GM19324 (cell line): ENCODE measurements around the gene GPR171.
"Not testable (repeated sequence)": the region's sequence is repeated elsewhere in the genome, so short reads cannot be mapped to it uniquely, and the experiment has no call there.

ENCODE experiments used
- ATAC-seq: cut with Tn5 transposase; IDR thresholded peaks from one replicate; pipeline ENCODE4 v1.9.1; 2021; ENCODE audit warnings: mild to moderate bottlenecking, moderate library complexity; ENCODE audit not compliant: unreplicated experiment, low FRiP score

The GPR171 gene

DNA sequence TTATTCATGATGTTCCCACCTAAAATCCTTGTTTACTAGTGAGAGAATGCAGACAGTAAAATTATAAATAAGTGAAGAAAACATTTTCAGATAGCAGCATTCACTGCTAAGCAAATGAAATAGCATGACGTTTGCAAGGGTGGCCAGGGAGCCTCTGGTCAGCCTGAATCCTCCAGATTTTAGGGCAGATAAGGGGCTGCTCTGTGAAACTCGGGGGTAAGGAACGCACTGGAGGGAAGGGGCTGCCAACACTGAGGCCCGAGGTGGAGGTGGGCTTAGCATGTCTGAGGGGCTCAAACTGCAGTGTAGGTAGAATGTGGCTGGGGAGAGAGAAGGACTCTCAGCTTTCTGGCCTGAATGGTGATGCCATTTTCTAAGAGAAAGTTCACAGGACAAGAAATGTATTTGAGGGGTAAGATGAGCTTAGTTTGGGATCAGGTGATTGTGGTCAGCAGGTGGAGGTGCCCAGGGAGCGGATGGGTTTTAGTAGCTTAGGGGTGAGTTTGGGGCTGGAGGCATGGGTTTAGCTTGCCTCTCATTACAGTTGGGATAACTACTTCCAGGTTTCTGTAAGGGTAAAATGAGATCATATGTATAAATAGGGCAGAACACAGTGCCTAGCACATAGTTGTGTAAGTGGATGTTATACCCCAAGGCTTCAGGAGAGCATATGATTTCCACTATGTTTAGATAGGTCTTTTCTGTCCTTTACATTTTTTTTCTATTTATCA is 20.5 kb downstream of the GPR171 start:
- no peak for ATAC-seq

DNA sequence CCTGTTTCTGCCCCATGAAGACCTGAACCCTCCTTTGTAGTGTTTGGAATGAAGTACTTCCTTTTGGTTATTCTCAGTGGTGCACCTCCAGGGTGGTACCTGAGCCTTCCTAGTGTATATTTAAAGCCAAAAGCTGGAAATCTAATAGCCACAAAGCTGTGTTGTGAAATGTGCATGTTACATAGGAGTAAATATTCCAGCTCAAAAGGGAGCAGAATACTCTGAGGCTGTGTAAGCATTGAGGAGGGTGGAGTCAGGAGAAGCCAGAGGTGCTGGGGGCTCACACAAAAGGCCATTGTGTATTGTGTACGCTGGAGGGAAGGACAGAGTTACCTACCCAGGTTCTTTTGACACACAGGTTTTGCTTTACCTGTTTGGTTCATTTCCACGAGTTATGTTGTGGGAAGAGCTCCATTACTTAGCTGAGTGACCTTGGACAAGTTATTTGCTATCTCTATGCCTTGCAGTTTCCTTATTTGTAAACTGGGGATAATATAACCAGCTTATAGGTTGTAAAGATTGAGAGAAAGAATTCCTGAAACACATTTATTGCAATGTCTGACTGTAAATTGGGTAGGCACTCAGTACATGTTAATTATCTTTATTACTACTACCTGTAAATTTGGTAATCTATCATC is 24.7 kb downstream of the GPR171 start:
- ATAC-seq = no peak

DNA sequence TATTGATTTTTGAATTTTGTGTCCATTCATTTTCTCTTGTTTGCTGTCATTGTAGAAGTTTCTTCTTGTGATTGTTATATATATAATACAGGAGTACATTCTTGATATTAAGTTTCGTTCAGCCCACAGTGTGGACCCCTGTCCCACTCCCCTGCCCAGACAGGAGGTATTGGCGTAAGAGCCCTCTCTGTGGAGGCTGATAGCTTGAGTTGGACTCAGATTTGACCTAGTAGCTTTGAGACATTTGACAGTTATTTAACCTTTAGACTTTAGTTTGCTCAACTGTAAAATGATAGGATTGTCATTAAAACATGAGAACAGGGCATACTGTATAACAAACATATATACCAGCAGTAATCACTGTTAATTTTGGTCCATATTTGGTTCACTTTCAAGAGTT is 27.1 kb downstream of the GPR171 start:
- no peak for ATAC-seq

DNA sequence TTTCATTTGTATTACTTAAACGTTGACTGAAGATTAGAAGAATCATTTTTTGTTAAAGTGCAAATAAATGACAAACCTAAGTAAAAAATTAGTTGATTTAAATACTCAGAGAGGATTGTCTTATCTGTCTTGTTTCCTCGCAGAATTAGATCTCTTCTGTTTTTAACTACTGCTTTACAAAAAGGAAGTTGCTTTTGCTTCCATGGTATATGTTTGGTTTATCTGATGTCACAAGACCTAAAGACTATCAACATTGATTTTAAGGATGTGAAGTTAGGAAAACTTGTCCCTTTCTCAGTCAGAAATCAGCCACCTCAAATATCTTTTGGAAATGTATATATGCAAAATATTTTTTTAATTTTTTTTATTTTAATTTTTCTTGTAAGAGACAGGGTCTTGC is 28.7 kb downstream of the GPR171 start:
- no peak for ATAC-seq

DNA sequence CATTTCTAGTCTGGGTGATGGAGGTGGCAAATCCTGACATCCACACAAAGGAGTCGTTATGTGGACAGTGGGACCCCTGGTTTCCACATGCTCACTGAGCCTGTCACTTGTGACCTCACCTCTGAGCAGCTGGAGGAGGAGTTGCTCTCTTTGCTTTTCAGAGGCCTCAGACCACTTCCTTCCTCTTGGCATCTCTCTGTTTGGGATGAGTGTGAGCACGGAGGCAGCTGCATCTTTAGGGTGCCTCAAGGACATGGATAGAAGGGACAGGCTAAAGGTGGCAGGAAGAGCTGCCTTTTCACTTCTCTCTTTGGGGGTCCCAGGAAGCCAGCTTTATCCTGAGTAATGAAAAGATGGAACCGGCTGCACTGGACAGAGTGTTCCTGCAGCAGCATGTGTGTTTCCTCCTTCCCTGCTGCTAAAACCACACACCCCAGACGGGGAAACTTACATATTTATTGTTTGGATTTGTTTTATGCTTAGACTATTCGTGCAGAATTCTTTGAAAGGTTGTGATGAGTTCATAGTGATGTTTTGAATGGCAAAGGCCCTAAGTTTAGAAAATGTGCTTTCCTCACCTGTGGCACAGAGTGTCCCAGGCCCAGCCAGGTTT is 31.8 kb downstream of the GPR171 start:
- ATAC-seq = no peak

DNA sequence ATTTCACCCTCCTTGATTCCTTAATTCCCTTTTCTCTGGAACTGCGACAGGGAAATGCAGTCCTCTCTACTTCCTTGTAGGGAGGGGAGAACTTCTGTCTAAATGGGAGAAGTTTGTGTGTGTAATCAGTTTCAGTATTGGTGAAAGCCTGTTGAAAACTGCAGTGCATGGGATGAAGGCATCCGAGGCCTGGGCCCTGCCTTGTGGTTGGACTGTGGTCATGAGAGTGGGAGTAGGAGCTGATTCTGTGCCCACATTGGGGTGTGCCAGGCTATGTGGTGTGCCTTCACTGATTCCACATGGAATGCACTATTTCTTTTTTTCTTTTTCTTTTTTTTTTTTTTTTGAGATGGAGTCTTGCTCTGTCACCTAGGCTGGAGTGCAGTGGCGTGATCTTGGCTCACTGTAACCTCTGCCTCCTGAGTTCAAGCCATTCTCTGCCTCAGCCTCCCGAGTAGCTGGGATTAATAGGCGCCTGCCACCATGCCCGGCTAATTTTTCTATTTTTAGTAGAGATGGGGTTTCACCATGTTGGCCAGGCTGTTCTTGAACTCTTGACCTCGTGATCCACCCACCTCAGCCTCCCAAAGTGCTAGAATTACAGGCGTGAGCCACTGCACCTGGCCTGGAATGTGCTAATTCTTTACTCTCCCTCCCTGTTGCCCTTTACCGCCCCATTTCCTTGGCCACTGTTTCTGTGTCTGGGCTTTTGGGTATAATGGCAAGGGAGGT is 32.9 kb downstream of the GPR171 start:
- ATAC-seq = not testable (repeated sequence)

DNA sequence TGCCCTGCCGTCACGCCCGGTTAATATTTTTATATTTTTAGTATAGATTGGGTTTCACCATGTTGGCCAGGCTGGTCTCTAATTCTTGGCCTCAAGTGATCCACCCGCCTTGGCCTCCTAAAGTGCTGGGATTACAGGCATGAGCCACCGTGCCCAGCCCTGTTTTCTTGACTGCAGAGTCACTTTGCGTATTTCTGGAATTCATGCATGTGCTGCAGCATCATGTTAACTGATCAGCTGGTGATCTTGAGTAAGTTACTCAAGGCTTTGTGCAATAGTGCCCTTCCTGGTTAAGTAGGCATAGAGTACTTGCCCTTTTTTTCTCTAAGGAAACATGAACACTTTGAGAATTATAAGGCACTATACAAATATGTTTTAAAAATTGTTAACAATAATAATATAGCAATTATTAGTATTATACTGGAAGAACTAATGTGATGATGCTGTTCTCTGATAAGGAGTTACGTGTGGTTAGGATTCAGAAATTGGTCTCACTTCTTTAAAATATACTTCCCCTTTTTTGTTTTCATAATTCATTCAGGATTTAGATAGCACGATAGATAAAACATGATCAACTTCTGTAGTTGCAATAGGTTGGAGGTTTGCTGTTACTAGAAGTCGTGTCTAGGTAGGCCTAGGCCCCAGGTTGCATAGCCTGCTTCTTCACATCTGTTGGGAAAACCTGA is 33.6 kb downstream of the GPR171 start:
- no peak for ATAC-seq

DNA sequence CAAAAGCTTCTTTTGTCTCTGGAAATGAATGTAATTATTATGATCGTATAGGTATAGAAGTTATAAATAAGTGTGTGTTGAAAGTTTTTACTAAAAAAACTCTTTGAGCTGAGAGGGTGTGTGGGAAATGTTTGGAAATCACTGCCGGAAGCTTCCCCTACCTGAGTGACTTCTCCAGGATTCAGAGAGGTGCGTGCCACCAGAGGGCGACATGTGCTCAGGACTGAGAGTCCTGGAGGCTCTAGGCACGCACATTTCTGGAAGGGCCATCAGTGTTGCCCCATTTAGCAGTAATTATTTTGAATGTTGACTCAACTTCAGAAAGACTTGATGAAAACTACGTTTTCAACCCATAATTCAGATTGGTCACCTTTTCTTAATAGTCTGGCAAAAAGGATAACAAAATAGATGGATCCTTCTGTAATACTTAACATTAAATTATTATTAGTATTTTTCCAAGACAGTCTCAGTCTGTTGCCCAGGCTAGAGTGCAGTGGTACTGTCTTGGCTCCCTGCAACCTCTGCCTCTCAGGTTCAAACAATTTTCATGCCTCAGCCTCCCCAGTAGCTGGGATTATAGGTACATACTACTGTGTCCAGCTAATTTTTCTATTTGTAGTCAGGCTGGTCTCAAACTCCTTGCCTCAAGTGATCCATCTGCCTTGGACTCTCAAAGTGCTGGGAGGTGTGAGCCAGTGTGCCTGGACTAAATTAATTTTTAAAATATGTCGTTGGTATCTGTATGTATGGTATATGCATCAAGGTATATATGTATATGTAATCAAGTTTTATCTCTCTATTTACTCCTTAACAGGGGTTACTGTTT is 34.5 kb downstream of the GPR171 start:
- peak; percentile 64 for ATAC-seq

DNA sequence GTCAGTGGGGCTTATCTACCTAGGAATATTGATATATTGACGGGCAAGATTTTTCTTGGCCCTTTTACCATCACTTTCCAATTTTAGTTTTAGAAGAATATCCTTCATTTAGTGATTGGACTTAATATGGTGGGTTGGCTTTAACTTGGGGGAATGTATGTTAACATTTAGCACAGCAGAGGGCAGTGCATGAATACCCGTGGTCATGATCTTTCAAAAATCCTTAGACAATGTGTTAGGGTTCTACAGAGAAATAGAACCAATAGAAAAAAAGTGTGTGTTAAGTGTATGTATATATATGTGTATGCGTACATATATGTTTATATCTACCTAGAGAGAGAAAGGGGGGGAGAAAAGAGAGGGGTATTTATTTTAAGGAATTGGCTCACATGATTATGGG is 36.9 kb downstream of the GPR171 start:
- ATAC-seq = no peak

DNA sequence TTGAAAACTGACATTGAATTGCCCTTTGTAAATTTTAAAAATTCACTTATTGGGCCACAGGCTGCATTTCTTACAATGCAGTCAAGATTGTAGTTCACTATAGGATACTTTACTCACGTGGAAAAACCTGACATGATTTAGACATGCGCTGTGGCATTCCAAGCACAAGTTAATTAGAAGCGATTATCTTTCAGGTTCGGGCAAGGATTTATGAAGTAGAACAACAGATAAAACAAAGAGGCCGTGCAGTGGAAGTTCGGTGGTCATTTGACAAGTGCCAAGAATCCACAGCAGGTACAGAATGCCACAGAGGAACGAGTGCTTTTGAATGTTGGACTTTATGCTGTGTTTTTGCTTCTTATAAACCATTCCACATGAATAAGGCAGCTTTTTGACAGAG is 37.8 kb downstream of the GPR171 start:
- ATAC-seq = no peak

DNA sequence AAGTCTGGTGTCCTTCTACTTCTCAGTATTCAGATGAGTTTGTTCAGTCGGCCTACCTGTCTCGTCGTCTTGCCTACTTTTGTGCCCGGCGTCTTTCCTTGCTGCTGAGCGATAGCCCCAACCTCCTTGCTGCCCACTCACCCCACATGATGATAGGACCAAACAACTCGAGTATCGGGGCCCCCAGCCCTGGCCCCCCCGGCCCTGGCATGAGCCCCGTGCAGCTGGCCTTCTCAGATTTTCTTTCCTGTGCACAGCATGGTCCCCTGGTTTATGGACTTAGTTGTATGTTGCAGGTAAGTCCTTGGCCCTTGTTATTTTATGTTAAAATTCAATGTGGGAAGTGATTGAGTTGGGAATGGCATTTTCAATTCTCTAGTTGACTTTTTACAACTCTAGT is 43.2 kb downstream of the GPR171 start:
- no peak for ATAC-seq

DNA sequence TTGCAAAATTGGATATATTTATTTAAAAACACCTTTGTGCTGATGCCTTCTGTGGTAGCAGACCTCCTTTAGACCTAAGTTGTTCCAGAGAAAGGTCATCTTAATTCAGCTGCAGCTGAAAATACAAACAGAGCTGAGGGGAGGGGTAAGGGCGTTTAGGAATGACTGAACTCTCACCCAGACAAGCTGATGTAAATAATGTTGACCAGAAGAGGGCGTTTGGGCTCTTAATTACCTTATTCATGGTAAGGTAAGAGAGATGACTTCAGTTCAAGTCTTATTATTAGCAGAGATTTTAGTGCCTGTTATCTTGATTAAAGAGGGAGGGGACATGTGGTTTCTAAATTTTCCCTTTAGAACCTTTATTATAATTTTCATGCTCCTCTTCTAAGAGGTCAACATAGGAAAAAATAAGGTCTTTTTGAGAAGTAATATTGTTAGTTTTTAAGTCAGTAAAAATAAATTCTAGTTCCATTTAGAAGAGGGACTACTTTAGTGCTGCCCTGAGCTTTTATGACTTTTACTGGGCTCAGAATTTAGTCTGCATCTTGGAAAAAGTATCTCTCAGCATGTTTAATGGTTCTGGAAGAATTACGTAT is 46.3 kb downstream of the GPR171 start:
- peak; percentile 54 for ATAC-seq

DNA sequence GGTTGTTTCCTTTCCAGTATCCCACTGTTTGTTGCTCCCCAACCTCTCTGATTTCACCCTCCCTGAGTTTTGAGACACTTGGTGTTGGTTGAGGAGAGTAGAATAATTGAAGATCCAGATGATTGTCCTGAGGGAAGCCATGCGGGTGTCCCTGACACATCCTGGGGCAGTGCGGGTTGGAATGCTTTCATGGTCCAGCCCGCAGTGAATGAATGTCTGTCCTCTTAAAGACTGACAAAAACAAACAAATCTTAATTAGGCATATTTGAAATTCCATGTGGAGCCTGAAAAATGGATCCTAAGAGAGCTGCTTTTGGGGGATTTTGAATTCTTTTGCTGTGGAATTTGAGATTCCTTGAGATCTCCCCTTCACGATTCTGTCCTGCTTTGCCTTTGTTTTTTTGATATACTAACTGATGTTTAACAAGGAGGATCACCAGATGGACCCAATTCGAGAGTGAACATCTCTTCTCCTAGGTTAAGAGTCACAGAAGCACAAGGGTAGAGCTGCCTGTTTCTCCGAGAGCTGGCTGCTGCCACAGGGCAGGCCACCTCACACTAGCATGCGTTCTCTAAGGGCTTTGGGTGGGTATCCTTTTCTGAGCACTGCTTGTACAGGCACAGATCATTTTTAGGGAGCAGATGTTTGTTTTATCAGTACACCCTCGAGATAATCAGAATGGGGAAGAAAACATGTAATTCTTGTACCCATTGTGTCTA is 47.4 kb downstream of the GPR171 start:
- no peak for ATAC-seq

DNA sequence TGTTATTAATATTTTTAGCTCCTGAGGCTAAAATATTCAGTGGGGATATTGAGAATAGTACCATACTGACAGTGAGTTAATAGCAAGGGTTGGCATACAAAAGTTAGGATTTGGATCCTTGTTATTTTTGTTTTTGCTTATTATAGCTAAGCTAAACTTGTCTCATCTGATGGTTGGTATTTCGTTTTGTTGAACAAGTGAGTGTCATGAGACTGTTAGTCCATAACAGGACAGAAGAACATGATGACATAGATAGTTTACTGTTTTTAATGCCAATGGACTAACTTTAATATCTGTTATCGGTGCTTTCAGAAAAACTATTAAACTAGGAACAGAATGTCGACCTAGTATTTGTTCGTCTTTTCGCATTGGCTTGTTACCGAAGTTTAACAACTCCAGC is 48.5 kb downstream of the GPR171 start:
- no peak for ATAC-seq

DNA sequence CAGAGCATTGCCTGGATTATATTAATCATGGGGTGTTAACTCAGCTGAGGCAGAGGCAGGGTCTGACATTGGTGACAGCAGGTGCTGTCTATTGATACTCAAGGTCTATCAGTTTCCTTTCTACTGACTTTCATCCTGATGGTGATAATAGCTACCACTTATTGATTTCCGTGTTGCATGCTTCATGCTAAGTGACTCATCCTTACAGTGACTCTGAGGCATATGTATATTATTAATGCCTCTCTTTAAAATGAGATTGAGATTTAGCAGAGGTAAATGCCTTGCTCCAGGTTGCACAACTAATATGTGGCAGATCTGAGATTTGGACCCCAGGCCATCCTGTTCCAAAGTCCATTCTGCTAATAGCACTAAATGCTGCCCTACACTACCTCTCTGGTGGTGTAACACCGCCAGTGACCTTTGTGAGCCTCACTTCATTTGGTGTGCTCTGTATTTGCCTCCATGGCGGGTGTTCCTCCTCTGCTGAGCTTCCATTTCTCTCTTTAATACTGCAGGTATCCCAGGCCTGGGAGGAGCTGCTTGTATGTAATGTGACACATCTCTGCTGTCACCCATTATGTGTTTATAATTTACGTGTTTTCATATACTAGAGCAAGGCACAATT is 50.4 kb downstream of the GPR171 start:
- ATAC-seq = no peak
